NCI-H1694 (cell line): ENCODE measurements around the gene AHCYL2.
A peak's percentile ranks its signal among the peaks of the same experiment; 100 is the strongest.
"Not testable (repeated sequence)": the region's sequence is repeated elsewhere in the genome, so short reads cannot be mapped to it uniquely, and the experiment has no call there.

Experiments
- DNase-seq: peaks from one replicate; lab custom pipeline; 2025; lab: John Stamatoyannopoulos, UW

The AHCYL2 gene

GRCh38 chr7:129244220-129244619 lies 19.4 kb downstream of the AHCYL2 start:
- no peak for DNase-seq

GRCh38 chr7:129245533-129245932 lies 20.7 kb downstream of the AHCYL2 start:
- DNase-seq = no peak

- no peak for DNase-seq
These were observed 22.3 kb downstream of the AHCYL2 start for GRCh38 chr7:129247087-129247486.

DNA sequence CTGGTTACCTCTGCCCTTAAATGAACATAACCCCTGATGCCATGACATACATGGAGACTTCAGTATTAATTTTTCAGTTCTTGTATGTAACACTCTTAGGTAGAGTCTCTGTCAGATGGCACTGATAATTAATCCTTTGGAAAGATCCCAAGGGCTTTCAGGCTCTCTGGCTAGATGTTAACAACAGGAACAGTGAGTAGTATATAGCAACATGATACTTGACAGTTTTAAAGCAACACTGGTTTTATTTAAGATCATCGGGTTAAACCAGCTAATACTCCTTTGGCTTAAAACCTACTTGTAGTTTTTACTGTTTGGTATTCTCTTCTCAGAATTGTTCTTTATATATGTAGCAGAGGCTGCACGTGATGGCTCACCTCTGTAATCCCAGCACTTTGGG lies 27.3 kb downstream of the AHCYL2 start:
- DNase-seq = peak; percentile 31

DNA sequence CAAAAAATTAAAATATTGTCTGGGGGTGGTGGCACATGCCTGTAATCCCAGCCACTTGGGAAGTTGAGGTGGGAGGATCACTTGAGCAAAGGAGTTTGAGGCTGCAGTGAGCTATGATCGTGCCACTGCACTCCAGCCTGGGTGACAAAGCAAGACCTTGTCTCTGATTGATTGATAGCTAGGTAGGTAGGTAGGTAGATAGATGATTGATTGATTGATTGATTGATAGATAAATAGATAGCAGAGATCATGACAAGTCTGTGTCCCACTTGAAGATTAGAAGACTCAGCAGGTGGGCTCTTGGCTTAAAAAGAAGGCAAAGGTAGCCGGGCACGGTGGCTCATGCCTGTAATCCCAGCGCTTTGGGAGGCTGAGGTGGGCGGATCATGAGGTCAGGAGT lies 27.8 kb downstream of the AHCYL2 start:
- not testable (repeated sequence) for DNase-seq

DNA sequence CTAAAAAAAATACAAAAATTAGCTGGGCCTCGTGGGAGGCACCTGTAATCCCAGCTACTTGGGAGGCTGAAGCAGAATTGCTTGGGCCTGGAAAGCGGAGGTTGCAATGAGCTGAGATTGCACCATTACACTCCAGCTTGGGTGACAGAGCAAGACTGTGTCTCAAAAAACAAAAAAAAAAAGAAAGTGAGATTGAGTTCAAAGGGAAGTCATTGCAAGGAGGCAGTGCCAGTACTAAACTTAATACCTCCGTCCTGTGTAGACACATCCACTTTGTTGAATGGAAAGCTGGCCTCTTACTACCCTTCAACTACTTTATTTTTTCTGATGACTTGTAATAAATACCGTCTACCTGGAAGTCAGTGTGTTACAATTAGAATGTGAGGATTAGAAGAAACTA lies 31.0 kb downstream of the AHCYL2 start:
- no peak for DNase-seq

GRCh38 chr7:129256221-129256620 lies 31.4 kb downstream of the AHCYL2 start:
- DNase-seq = no peak

DNA sequence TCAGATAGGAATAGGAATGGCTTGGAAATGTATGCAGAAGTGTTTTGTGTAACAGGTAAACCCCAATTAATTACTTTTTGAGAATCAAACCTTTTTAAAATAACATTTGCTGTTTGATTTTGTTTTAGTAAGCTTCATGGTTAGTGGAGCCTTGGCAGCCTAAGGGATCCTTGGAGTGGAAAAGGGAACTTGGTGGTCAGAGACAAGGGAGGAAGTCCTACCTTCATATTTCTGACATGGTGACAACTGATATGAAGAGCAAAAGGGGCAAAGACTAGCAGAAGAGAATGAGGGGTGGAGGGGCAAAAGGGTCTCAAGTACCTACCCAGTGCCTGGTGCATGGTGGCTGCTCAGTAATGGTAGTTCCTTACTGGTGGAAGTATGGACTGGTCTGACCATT lies 32.3 kb downstream of the AHCYL2 start:
- DNase-seq = no peak

DNA sequence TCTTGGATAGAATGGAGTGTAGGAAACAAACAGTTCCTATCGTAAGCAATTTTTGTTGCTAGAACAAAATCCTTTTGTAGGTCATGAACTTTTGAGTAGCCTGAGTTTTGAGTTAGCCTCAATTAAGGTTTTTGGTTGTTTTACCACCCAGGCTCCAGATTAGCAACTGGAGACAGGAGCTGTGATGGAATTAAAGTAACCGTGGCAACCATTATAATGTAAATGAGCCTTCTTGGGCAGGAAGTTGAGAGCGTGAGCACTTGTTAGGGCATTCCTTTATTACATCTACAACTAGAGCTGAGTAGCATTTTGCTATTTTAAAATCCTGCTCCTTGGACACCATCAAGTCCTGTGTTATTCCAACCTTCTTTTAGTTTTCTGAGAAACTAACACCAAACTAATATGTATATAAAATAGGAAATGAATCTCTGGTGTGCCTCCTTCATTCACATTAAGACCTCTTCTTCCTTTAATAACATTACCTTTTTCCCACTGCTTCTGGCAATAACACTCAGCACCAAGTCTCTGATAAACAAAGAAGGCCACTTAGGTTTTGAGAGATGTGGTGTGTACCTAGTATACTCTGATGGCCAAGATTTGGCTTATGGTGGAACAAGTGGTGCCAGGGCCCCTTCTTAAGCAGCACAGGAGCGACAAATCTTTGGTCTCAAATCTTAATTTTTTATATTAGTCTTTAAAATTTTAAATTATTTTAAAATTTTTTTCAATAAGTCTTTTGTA lies 34.0 kb downstream of the AHCYL2 start:
- no peak for DNase-seq

DNA sequence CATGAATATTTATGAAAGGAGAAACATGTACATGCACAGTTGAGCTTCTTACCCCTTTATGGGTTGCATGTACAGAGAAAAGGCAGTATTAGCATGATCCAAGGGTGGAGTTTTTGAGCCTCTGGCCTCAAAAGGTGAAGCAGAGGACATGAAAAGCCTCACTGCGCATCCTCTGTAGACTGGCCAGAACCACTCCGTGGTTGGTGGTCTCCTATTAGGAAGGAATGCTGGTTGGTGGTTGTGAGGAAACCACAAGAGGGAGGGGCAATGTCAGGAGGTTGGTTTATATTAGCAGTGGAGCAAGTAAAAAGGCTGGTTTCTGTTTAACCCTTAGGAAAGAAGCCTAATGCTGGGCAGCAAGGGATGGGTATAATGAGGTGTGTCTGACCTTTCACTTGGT lies 37.5 kb downstream of the AHCYL2 start:
- no peak for DNase-seq

DNA sequence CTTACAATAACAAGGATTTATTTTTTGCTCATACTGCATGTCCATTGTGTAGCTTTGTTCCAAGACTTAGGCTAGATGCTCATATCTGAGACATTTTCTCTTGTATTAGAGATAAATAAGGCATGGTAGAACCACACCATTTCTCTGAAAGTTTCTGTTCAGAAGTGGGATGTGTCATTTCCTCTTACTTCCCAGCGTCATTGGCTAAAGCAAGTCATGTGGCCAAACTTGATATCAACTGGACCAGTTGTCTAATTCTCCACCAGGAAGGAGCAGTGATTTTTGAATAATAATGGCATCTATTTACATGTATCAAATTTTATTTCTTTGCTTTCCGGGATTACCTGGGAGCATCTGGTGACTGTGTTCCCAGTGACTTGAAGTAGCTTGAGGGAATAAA lies 38.3 kb downstream of the AHCYL2 start:
- no peak for DNase-seq

DNA sequence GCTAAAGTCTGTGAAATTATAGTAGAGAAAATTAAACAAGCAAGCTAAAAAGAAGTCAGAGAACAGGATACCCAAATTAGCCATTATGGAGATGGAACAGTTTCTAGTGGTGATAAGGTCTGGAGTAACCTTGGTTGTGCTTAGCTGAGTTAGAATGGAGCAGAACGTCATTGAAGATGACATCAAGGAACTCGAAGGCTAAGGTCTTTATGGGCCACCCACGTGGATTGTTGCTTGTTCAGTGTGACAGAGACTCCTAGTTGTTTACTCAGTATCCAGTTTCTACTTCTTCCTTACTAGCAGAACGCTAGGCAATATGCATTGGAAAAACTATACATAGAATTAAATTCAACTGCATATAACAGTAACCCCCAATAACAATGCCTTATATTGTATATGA lies 39.7 kb downstream of the AHCYL2 start:
- no peak for DNase-seq

GRCh38 chr7:129265328-129265727 lies 40.5 kb downstream of the AHCYL2 start:
- no peak for DNase-seq

DNA sequence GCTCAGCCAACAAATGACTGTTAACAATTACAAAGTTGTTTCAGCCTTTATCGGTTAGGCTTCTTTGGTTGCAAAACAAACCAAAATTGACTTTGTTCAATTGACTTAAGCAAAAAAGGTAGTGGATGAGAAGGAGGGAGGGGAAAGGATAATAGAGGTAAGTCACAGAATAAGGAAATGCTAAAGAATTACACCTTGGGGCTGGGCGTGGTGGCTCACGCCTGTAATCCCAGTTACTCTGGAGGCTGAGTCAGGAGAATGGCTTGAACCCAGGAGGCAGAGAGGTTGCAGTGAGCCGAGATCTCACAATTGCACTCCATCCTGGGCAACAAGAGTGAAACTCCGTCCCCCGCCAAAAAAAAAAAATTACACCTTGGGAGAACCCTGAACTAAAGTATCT lies 41.4 kb downstream of the AHCYL2 start:
- DNase-seq = no peak

- no peak for DNase-seq
These were observed 45.2 kb downstream of the AHCYL2 start for GRCh38 chr7:129270077-129270476.

GRCh38 chr7:129271500-129272355 lies 46.9 kb downstream of the AHCYL2 start:
- DNase-seq = peak; percentile 7

GRCh38 chr7:129273936-129274335 lies 49.1 kb downstream of the AHCYL2 start:
- no peak for DNase-seq

GRCh38 chr7:129277629-129278028 lies 52.8 kb downstream of the AHCYL2 start:
- DNase-seq = no peak

- DNase-seq = no peak
These were observed 53.9 kb downstream of the AHCYL2 start for GRCh38 chr7:129278688-129279087.

DNA sequence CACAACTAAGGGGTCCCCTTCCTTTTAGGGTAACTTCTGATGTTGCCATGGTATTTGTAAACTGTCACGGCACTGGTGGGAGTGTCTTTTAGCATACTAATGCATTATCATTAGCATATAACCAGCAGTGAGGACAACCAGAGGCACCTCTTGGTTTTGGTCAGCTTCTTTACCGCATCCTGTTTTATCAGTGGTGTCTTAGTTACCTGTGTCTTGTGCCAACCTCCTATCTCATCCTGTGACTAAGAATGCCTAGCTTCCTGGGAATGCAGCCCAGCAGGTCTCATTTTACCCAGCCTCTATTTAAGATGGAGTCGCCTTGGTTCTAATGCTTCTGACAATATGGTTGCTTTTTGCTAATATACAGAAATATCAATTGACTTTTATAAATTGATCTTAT lies 54.9 kb downstream of the AHCYL2 start:
- DNase-seq = no peak

DNA sequence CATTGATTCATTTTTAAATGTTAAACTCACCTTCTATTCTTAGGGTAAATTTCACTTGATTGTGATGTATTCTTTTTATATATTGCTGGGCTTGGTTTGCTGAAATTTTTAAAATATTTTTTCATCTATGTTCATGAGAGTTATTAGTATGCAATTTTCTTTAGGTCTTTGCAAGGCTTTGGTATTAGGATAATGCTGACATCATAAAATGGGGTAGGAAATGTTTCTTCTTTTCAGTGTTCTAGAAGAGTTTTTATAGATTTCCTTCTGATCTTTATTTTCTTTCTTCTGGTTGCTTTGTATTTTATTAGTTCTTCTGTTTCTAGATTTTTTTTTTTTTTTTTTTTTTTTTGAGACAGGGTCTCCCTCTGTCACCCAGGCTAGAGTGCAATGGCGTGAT lies 56.3 kb downstream of the AHCYL2 start:
- no peak for DNase-seq

- no peak for DNase-seq
These were observed 58.0 kb downstream of the AHCYL2 start for GRCh38 chr7:129282865-129283264.

DNA sequence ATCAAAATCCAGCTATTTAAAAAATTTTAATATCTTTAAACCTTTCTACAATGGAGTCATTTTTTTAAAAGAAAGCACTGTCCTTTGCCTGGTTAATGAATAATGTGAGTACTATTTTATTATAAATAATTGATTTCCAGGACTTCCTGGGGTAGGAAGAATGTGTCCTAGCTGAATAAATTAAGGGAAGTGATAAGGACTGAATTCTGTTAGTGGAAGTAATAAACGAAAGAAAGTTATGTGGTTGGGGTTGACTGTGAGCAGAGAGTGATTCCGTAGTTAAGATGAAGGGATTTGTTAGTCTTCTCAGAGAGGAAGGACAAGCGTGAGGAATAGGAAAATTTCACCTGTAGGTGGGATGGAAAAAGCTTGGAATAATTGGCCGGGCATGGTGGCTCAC lies 59.1 kb downstream of the AHCYL2 start:
- no peak for DNase-seq
